Activated T-helper 17 cell treated with anti-CD3 and anti-CD28 coated beads, Interleukin-2, amount 50 U/mL, for 72 hours (primary cell): ENCODE results near the gene OR7G3. TPM values are rescaled to one million over a fixed set of nuclear protein-coding genes. Genes with fewer than 3 reads are reported as not detected.

Experiments used
- ATAC-seq: fragments of 150-1000 bp; cut with Tn5 transposase; replicated peaks from 2 replicates; pipeline ENCODE4 v1.10.0; 2021; ENCODE audit warnings: mild to moderate bottlenecking, moderate library complexity
- H3K27ac Mint-ChIP-seq: one replicate; pipeline ENCODE4 v1.8.0; 2022; ENCODE audit warnings: mixed read lengths
- H3K27me3 Mint-ChIP-seq: one replicate; pipeline ENCODE4 v1.8.0; 2022; ENCODE audit warnings: mixed read lengths
- H3K36me3 Mint-ChIP-seq: one replicate; pipeline ENCODE4 v1.8.0; 2022; ENCODE audit warnings: low read depth, mild to moderate bottlenecking, mixed read lengths
- H3K4me1 Mint-ChIP-seq: one replicate; pipeline ENCODE4 v1.8.0; 2022; ENCODE audit warnings: mixed read lengths
- H3K4me3 Mint-ChIP-seq: one replicate; pipeline ENCODE4 v1.8.0; 2022; ENCODE audit warnings: mild to moderate bottlenecking, mixed read lengths
- H3K9me3 Mint-ChIP-seq: one replicate; pipeline ENCODE4 v1.8.0; 2022; ENCODE audit warnings: mixed read lengths
- total RNA-seq, 2 donors: library from RNA; stranded (reverse); gene quantifications; one replicate each; pipeline ENCODE4 v1.2.3, GENCODE V29; 2022

Gene OR7G3
- not detected for total RNA-seq

DNA sequence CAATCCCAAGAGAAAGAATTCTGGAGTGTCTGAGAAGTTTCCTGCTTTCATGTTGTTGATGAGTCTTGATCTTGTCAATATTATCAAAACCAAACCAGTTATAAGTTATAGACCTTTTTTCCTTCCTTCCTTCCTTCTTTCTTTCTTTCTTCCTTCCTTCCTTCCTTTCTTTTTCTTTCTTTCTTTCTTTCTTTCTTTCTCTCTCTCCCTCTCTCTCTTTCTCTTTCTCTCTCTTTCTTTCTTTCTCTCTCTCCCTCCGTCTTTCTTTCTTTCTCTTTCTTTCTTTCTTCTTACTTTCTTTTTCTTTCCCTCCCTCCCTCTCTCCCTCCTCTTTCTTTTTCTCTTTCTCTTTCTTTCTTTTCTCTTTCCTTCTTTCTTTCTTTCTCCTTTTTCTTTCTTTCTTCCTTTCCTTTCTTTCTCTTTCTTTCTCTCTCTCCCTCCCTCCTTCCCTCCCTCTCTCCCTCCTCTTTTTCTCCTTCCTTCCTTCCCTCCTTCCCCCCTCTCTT is at the start of gene OR7G3:
TSS of gene OR7G3 (minus strand) at position 51 of the 506 bp plus-strand sequence. CDS start at position 51, 0 bp downstream.
- H3K27me3 Mint-ChIP-seq: peaks cover 28% of the 10 kb centered on the region
- no peak for ATAC-seq
- H3K36me3 Mint-ChIP-seq: no peaks in the 10 kb centered on the region
- no peaks in the 10 kb centered on the region for H3K9me3 Mint-ChIP-seq
- no peak within 1 kb of the TSS for H3K27ac Mint-ChIP-seq
- H3K4me3 Mint-ChIP-seq: no peak within 1 kb of the TSS
- no peaks in the 10 kb centered on the region for H3K4me1 Mint-ChIP-seq

DNA sequence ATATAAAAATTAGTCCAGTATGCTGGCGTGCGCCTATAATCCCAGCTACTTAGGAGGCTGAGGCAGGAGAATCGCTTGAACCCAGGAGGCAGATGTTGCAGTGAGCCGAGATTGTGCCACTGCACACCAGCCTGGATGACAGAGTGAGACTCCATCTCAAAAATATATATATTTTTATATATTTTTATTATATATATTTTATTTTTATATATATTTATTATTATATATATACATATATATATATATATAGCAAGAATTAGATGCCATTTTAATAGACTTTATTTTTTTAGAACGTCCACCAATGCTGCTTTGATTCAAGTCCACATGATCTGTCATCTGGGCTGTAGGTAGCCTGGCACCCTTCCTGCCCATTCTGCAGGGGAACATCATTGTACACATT is 48.6 kb upstream of the OR7G3 start:
- H3K27ac Mint-ChIP-seq: no peak overlapping the region
- no peak overlapping the region for H3K4me3 Mint-ChIP-seq
- H3K9me3 Mint-ChIP-seq: no peaks in the 10 kb centered on the region
- H3K27me3 Mint-ChIP-seq: peaks cover 9% of the 10 kb centered on the region
- ATAC-seq: no peak
- no peaks in the 10 kb centered on the region for H3K36me3 Mint-ChIP-seq
- no peaks in the 10 kb centered on the region for H3K4me1 Mint-ChIP-seq

DNA sequence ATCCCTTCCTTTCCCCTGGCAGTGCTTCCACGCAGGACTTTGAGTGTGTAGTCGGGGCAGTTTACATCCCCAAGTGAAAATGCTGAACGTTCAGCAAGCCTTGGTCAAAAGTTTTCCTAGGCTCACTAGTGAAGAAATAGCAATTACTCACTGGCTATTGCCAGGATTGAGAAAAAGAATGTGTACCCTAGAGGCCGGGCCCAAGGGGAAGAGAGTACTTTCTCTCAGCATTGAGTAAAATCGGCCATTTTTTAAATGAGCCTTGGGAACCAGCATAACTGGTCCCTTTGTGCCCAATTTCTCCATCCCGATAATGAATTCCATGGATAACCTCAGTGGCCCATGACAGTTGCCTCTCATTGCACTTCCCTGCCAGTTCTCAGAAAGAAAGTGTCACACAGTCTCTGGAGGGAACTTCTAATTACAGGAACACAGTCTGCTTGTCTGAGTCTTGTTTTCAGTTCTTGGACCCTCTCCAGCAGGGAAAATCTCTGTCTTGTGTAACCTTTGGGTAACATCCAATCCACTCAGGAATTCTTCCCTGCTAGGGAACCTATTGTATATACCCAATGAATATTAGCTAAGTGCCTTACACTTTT is 44.7 kb upstream of the OR7G3 start:
- H3K36me3 Mint-ChIP-seq: peaks cover 15% of the 10 kb centered on the region
- no peak for ATAC-seq
- H3K9me3 Mint-ChIP-seq: no peaks in the 10 kb centered on the region
- no peak overlapping the region for H3K27ac Mint-ChIP-seq
- H3K27me3 Mint-ChIP-seq: no peaks in the 10 kb centered on the region
- no peaks in the 10 kb centered on the region for H3K4me1 Mint-ChIP-seq
- no peak overlapping the region for H3K4me3 Mint-ChIP-seq

DNA sequence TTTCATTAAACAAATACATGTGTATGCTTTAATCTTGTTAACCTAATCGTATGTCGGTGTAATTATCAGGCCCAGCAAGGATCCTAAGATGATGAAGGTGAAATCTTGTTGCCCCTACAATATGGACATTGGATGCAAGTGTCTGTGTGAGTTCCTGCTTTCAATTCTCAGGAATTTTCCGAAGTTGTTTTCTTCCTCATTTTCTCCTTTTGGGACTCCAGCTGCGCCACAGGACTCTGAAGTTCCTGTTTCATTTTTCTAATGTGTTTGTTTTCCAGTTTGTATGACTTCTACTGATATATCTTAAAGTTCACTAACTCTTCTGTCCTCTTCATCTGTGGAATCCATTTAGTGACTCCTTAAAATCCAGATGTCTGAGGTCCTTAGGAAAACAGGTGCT is 40.1 kb upstream of the OR7G3 start:
- Mint-ChIP-seq H3K27me3 (no peaks in the 10 kb centered on the region), H3K27ac (no peak overlapping the region), H3K36me3 (peaks cover 62% of the 10 kb centered on the region), H3K4me1 (no peaks in the 10 kb centered on the region), H3K4me3 (no peak overlapping the region), H3K9me3 (no peaks in the 10 kb centered on the region)
- no peak for ATAC-seq

DNA sequence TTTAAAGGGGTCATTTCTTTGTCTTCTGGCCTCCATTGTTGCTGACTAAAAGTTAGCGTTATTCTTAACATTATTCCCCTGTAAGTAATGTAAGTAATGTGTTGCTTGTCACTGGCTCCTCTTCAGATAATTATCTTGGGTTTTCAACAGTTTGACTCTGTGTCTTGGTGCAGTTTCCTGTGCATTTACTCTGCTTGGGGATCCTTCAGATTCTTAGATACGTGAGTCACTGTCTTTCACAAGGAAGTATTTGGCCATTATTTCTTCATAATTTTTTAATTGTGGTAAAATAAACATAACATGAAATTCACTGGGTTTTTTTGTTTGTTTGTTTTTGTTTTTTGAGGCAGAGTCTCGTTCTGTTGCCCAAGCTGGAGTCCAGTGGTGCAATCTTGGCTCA is 38.5 kb upstream of the OR7G3 start:
- Mint-ChIP-seq H3K4me3 (no peak overlapping the region), H3K36me3 (peaks cover 78% of the 10 kb centered on the region), H3K9me3 (no peaks in the 10 kb centered on the region), H3K27me3 (no peaks in the 10 kb centered on the region), H3K4me1 (no peaks in the 10 kb centered on the region), H3K27ac (no peak overlapping the region)
- ATAC-seq: no peak

DNA sequence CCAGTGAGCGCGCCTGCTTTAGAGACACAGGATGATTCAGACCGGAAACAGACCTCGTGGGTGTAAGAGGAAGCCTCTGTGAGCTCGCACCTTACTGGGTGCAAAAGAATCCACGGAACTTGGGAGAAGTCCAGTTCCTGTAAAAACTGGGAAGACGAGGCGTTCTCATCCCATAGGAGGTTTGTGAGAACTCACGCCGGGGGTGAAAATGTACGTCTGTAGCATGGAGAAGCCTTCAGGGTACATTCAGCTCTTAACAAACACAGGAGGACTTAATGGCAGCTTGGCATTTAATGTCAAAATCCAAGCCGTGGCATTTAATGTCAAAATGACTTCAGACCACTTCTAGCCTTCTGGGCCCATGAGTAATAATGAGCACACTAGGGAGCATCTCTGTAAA is 34.7 kb upstream of the OR7G3 start:
- no peaks in the 10 kb centered on the region for H3K27me3 Mint-ChIP-seq
- H3K9me3 Mint-ChIP-seq: no peaks in the 10 kb centered on the region
- ATAC-seq: no peak
- H3K4me3 Mint-ChIP-seq: no peak overlapping the region
- no peak overlapping the region for H3K27ac Mint-ChIP-seq
- no peaks in the 10 kb centered on the region for H3K4me1 Mint-ChIP-seq
- H3K36me3 Mint-ChIP-seq: peaks cover 100% of the 10 kb centered on the region

DNA sequence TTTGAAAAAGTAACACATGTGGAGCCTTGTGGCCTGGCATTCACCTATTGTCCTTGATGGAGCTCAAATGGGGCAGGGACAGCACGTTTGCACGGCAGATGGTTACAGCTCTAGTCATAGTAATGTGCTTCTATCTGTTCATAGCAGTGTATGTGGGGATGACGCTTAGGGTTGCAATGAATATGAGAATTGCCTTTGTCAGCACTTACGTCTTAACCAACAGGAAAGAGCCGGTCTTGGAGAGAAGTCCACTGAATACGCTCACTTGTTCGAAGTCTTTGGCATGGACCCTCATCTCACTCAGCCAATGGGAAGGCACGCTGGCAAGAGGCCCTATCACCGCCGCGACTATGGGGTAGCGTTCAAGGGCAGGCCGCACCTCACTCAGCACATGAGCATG is 33.1 kb upstream of the OR7G3 start:
- H3K27ac Mint-ChIP-seq: no peak overlapping the region
- H3K4me3 Mint-ChIP-seq: no peak overlapping the region
- no peak for ATAC-seq
- peaks cover 6% of the 10 kb centered on the region for H3K4me1 Mint-ChIP-seq
- no peaks in the 10 kb centered on the region for H3K9me3 Mint-ChIP-seq
- H3K27me3 Mint-ChIP-seq: no peaks in the 10 kb centered on the region
- H3K36me3 Mint-ChIP-seq: peaks cover 100% of the 10 kb centered on the region

DNA sequence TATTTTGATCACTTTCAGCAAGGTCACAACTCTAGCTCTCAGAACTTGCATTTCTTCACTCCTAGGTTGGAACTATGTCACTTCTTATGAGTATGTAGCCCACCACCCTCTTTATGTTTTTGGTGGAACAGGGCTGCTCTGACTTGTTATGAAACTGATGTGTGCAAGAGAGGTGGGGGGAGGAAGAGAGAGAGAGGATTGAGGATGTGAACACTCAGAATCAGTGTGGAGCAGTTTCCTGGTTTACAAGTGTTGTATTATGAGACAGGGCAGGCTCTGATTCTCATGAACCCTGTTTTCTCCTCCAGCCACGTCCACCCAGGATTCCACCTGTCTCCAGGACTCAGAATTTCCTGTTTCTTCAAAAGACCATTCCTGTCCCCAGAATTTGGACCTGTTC is 29.6 kb upstream of the OR7G3 start:
- Mint-ChIP-seq H3K27ac (no peak overlapping the region), H3K4me3 (no peak overlapping the region), H3K27me3 (no peaks in the 10 kb centered on the region), H3K9me3 (no peaks in the 10 kb centered on the region), H3K36me3 (peaks cover 100% of the 10 kb centered on the region), H3K4me1 (peaks cover 22% of the 10 kb centered on the region)
- ATAC-seq: no peak

DNA sequence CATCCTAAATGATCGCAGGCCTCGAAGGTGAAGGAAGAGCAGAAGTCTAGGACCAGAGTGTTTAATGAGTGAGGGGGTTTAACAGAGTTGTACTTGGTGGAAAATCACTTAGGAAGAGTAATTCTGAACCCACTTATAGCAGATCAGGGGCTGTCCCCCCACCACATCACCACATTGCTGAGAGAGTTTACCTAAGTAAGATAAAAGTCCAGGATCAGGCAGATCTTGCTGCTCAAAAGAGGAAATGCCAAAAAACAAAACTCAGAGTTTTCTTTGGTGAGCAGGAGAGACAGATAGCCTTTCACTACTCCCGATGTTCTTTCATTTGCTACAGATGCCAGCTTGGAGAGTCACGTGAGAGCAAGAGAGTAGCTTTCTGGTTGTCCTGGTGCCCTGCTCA is 28.8 kb upstream of the OR7G3 start:
- no peak for ATAC-seq
- Mint-ChIP-seq H3K27ac (peak overlapping the region; percentile 73), H3K36me3 (peaks cover 100% of the 10 kb centered on the region), H3K4me3 (no peak overlapping the region), H3K27me3 (no peaks in the 10 kb centered on the region), H3K4me1 (peaks cover 29% of the 10 kb centered on the region), H3K9me3 (no peaks in the 10 kb centered on the region)

DNA sequence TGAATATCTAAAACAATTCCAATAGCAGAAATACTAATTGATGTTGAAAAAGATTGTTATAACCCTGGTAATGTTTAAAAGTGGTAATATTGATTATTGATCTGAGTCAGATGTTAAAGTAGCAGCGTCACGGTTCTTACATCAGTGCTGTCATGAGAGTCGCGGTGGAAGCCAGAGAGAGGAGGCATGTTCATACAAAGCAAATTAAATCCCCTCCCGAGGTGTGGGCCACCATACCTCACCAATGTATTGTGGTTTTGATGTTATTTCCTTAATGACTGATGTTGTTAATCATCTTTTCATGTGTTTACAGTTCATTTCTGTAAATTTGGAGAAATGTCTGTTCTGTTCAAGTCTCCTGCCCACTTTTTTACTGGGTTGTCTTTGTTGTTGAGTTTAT is 24.6 kb upstream of the OR7G3 start:
- no peaks in the 10 kb centered on the region for H3K27me3 Mint-ChIP-seq
- H3K4me1 Mint-ChIP-seq: peaks cover 64% of the 10 kb centered on the region
- ATAC-seq: no peak
- H3K36me3 Mint-ChIP-seq: peaks cover 98% of the 10 kb centered on the region
- no peak overlapping the region for H3K4me3 Mint-ChIP-seq
- no peak overlapping the region for H3K27ac Mint-ChIP-seq
- no peaks in the 10 kb centered on the region for H3K9me3 Mint-ChIP-seq

DNA sequence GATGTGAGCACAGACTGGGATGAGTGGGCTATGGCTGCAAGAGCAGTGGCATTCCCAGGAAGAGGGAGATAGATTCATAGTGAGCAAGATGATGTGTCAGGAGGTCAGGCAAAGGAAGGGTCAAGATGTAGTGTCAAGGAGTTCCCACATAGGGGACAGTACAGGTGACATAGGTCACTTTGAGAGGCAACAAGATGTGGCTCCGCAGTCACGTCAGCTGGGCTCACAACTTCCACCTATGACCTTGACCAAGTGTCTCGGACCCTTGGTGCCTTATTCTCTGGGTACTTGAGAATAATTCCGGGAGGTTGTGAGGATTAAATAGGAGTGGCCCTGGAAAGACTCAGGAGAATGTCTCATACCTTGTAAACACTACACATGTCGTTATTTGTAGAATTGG is 23.9 kb upstream of the OR7G3 start:
- Mint-ChIP-seq H3K36me3 (peaks cover 96% of the 10 kb centered on the region), H3K4me3 (no peak overlapping the region), H3K4me1 (peaks cover 65% of the 10 kb centered on the region), H3K9me3 (peaks cover under 1% of the 10 kb centered on the region), H3K27me3 (no peaks in the 10 kb centered on the region), H3K27ac (no peak overlapping the region)
- ATAC-seq: no peak

DNA sequence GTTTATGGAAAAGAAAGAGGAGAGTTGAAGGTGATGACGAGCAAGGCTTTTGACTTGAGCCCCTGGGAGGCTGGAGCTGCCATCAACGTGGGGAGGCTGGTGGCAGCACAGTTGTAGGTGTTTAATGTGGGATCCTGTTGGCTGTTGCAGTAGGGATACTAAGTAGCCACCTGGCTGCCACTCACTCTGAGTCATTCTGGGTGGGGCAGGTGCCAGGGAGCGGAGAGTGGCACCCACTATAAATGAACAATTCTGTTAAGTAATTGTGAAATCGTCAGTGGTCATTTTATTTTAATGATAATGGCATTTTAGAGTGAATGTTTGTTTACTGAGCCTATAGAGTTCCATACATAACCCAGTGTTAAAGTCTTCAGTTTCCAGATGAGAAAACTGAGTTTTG is 23.2 kb upstream of the OR7G3 start:
- H3K9me3 Mint-ChIP-seq: peaks cover 5% of the 10 kb centered on the region
- no peak overlapping the region for H3K27ac Mint-ChIP-seq
- no peaks in the 10 kb centered on the region for H3K27me3 Mint-ChIP-seq
- peaks cover 62% of the 10 kb centered on the region for H3K4me1 Mint-ChIP-seq
- no peak for ATAC-seq
- peaks cover 96% of the 10 kb centered on the region for H3K36me3 Mint-ChIP-seq
- no peak overlapping the region for H3K4me3 Mint-ChIP-seq

DNA sequence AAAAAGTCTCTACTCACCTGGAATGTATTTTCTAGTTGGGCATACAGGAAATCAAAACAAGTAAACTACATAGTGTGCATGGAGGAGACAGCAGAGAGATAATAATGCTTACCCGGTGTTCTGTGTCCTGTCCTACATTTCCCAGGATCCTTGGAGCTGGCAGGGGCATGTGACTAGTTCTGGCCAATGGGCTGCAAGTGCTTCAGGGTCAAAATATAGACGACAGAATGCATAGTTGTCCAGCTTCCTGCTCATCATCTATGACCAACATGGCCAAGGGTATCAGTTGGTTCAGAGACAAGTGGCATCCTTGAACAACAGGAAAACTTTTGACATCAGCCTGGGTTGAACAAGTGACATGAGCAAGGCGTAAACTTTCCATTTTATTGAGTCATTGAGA is 21.9 kb upstream of the OR7G3 start:
- H3K27ac Mint-ChIP-seq: no peak overlapping the region
- no peaks in the 10 kb centered on the region for H3K27me3 Mint-ChIP-seq
- H3K36me3 Mint-ChIP-seq: peaks cover 96% of the 10 kb centered on the region
- H3K9me3 Mint-ChIP-seq: peaks cover 12% of the 10 kb centered on the region
- ATAC-seq: no peak
- H3K4me1 Mint-ChIP-seq: peaks cover 59% of the 10 kb centered on the region
- no peak overlapping the region for H3K4me3 Mint-ChIP-seq

DNA sequence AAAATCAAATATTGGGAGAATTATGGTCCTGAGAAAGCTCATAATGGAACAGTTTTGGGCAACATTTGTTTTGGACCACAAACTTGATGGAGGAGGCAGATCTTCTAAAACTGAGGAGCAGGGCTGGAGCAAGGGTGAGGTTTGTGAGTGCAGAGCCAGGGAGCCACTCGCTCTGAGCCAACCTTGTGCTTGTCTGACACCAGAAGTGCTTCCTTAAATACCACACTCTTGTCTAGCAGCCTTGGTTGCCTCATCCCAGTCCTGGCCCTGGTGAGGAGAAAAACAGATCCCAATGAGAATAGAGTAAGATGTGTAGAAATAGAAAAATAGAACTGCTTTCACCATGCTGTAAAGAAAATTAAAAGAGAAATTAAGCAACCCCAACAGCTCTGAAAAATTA is 20.1 kb upstream of the OR7G3 start:
- peaks cover 53% of the 10 kb centered on the region for H3K4me1 Mint-ChIP-seq
- peaks cover 12% of the 10 kb centered on the region for H3K9me3 Mint-ChIP-seq
- H3K27me3 Mint-ChIP-seq: no peaks in the 10 kb centered on the region
- no peak for ATAC-seq
- H3K27ac Mint-ChIP-seq: no peak overlapping the region
- H3K36me3 Mint-ChIP-seq: peaks cover 96% of the 10 kb centered on the region
- H3K4me3 Mint-ChIP-seq: no peak overlapping the region

DNA sequence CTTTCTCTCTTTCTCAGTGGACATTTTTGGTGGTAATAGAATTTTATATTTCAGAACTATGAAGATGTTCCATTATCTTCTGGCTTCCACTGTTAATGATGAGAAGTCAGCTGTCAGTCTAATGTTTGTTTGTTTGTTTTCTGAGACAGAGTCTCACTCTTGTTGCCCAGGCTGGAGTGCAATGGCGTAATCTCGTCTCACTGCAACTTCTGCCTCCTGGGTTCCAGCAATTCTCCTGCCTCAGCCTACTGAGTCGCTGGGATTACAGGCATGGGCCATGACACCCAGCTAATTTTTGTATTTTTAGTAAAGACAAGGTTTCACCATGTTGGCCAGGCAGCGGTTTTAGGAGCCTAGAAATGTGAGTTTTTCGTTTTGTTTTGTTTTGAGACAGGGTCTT is 18.2 kb upstream of the OR7G3 start:
- Mint-ChIP-seq H3K27me3 (no peaks in the 10 kb centered on the region), H3K4me3 (no peak overlapping the region), H3K9me3 (peaks cover 12% of the 10 kb centered on the region), H3K36me3 (peaks cover 94% of the 10 kb centered on the region), H3K27ac (no peak overlapping the region), H3K4me1 (peaks cover 43% of the 10 kb centered on the region)
- no peak for ATAC-seq
